ENCODE measurements around the gene LOC128125822.

GRCh38 chr6:63592886-63593285 is 20.6 kb downstream of the LOC128125822 start:
- TF ChIP-seq POLR2AphosphoS5 (IDR thresholded peaks at IDR 0.05): no peak
- TF ChIP-seq, protein P1, sequence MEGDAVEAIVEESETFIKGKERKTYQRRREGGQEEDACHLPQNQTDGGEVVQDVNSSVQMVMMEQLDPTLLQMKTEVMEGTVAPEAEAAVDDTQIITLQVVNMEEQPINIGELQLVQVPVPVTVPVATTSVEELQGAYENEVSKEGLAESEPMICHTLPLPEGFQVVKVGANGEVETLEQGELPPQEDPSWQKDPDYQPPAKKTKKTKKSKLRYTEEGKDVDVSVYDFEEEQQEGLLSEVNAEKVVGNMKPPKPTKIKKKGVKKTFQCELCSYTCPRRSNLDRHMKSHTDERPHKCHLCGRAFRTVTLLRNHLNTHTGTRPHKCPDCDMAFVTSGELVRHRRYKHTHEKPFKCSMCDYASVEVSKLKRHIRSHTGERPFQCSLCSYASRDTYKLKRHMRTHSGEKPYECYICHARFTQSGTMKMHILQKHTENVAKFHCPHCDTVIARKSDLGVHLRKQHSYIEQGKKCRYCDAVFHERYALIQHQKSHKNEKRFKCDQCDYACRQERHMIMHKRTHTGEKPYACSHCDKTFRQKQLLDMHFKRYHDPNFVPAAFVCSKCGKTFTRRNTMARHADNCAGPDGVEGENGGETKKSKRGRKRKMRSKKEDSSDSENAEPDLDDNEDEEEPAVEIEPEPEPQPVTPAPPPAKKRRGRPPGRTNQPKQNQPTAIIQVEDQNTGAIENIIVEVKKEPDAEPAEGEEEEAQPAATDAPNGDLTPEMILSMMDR (IDR thresholded peaks at IDR 0.05): no peak

All from prostate gland (tissue), 2 donors.